PC-3 (cell line): ENCODE results near the gene DENND2C. TPM values are rescaled to one million over a fixed set of nuclear protein-coding genes. Genes with fewer than 3 reads are reported as not detected.

Experiments
- ATAC-seq: fragments of 200-7000 bp; cut with Tn5 transposase; 2 replicates; pipeline ENCODE4 v1.9.1; 2020; ENCODE audit warnings: mild to moderate bottlenecking, moderate library complexity
- BruUV-seq: library from RNA; stranded (reverse); fragments of 400-500 nt; replicated peaks from 2 replicates; lab custom pipeline; 2021; lab: Mats Ljungman, UMichigan
- CTCF ChIA-PET: fragments of 300-600 bp; sonication (Branson Sonifier 250); formaldehyde crosslinking; loops from one replicate; lab custom pipeline; 2022; ENCODE audit warnings: antibody characterized with exemption; lab: Charles Lee
- POLR2A ChIA-PET: fragments of 300-600 bp; sonication (Branson Sonifier 250); formaldehyde crosslinking; loops from one replicate; lab custom pipeline; 2022; ENCODE audit warnings: antibody characterized with exemption; ENCODE audit not compliant: unreplicated experiment; lab: Charles Lee
- DNase-seq: peaks from one replicate; pipeline ENCODE4 v3.0.0-alpha.2; 2015
- H2AFZ ChIP-seq: fragments of 300-600 bp; sonication (generic); 2 replicates; pipeline ENCODE4 v1.6.0; 2016; ENCODE audit warnings: antibody characterized with exemption, low read length
- H3F3A ChIP-seq: fragments of 300-600 bp; sonication (generic); one replicate; pipeline ENCODE4 v1.6.0; 2017; ENCODE audit warnings: antibody characterized with exemption, low read length, control low read depth, mild to moderate bottlenecking; ENCODE audit not compliant: unreplicated experiment
- H3K27ac ChIP-seq: fragments of 300-600 bp; sonication (generic); 2 replicates; pipeline ENCODE4 v1.5.1; 2016; ENCODE audit warnings: mild to moderate bottlenecking, low read length
- H3K27me3 ChIP-seq: fragments of 300-600 bp; sonication (generic); 2 replicates; pipeline ENCODE4 v1.6.1; 2016; ENCODE audit warnings: low read length, mixed read lengths
- H3K36me3 ChIP-seq: fragments of 300-600 bp; sonication (generic); 2 replicates; pipeline ENCODE4 v1.6.1; 2016; ENCODE audit warnings: low read depth, mixed run types, low read length, mixed read lengths
- H3K4me1 ChIP-seq: fragments of 300-600 bp; sonication (generic); 2 replicates; pipeline ENCODE4 v1.5.1; 2016; ENCODE audit warnings: low read length; ENCODE audit not compliant: insufficient read depth
- H3K4me2 ChIP-seq: fragments of 300-600 bp; sonication (generic); 2 replicates; pipeline ENCODE4 v1.6.0; 2016; ENCODE audit warnings: low read length
- H3K4me3 ChIP-seq: fragments of 300-600 bp; sonication (generic); 2 replicates; pipeline ENCODE4 v1.5.1; 2016; ENCODE audit warnings: mild to moderate bottlenecking, low read length, mixed read lengths
- H3K79me2 ChIP-seq: fragments of 300-600 bp; sonication (generic); 2 replicates; pipeline ENCODE4 v1.6.1; 2017; ENCODE audit warnings: low read length, mixed read lengths
- H3K9ac ChIP-seq: fragments of 300-600 bp; sonication (generic); 2 replicates; pipeline ENCODE4 v1.6.0; 2016; ENCODE audit warnings: mild to moderate bottlenecking, low read length
- H3K9me2 ChIP-seq: fragments of 300-600 bp; sonication (generic); replicated peaks from 2 replicates; pipeline ENCODE4 v1.6.1; 2016; ENCODE audit warnings: mixed run types, low read length, mixed read lengths
- H3K9me3 ChIP-seq: fragments of 300-600 bp; sonication (generic); 2 replicates; pipeline ENCODE4 v1.6.1; 2016; ENCODE audit warnings: low read length, mixed read lengths
- H4K20me1 ChIP-seq: fragments of 300-600 bp; sonication (generic); 2 replicates; pipeline ENCODE4 v1.6.1; 2016; ENCODE audit warnings: low read length, mixed read lengths
- EZH2 ChIP-seq: fragments of 300-600 bp; sonication (generic); IDR thresholded peaks from one replicate; pipeline ENCODE4 v1.6.1; 2017; ENCODE audit warnings: antibody characterized with exemption, mild to moderate bottlenecking, low read length; ENCODE audit not compliant: unreplicated experiment
- EZH2phosphoT487 ChIP-seq: fragments of 300-600 bp; sonication (generic); IDR thresholded peaks from 2 replicates; pipeline ENCODE4 v1.6.1; 2018; ENCODE audit warnings: mild to moderate bottlenecking, antibody characterized with exemption, low read length, borderline replicate concordance
- intact Hi-C: fragments of 100-400 bp; cut with micrococcal nuclease; formaldehyde crosslinking; loops from 2 replicates; pipeline ENCODE4 v1.9.0; 2023
- total RNA-seq: library from RNA; depleted of rRNA; stranded (reverse); fragments of >200 nt; gene quantifications from 2 replicates; pipeline ENCODE4 v1.2.3, GENCODE V29; 2014
- TF ChIP-seq, protein P1 (sequence below): fragments of 300-600 bp; sonication (generic); conservative IDR thresholded peaks from 2 replicates; pipeline ENCODE4 v1.5.1; 2017; ENCODE audit warnings: antibody characterized with exemption, low read depth, mild to moderate bottlenecking, low read length

The DENND2C gene
- total RNA-seq, 1 experiment from 2014 or later, result 0.95 TPM

DNA sequence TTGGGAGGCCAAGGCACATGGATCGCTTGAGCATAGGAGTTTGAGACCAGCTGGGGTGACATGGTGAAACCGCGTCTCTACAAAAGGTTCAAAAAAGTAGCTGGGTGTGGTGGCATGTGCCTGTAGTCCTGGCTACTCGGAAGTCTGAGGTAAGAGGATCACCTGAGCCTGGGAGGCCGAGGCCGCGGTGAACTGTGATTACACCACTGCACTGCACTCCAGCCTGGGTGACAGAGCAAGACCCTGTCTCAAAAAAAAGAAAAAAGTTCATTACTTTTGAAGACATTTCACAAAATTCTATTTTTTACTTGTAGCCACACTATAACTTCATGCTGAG lies 2.1 kb upstream of the DENND2C start:
- no peak for TF ChIP-seq EZH2
- TF ChIP-seq, protein P1, sequence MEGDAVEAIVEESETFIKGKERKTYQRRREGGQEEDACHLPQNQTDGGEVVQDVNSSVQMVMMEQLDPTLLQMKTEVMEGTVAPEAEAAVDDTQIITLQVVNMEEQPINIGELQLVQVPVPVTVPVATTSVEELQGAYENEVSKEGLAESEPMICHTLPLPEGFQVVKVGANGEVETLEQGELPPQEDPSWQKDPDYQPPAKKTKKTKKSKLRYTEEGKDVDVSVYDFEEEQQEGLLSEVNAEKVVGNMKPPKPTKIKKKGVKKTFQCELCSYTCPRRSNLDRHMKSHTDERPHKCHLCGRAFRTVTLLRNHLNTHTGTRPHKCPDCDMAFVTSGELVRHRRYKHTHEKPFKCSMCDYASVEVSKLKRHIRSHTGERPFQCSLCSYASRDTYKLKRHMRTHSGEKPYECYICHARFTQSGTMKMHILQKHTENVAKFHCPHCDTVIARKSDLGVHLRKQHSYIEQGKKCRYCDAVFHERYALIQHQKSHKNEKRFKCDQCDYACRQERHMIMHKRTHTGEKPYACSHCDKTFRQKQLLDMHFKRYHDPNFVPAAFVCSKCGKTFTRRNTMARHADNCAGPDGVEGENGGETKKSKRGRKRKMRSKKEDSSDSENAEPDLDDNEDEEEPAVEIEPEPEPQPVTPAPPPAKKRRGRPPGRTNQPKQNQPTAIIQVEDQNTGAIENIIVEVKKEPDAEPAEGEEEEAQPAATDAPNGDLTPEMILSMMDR, result no peak
- no peak for TF ChIP-seq EZH2phosphoT487
- peak overlapping the region; percentile 61 for H2AFZ ChIP-seq
- peaks cover 21% of the 10 kb centered on the region; the same call in 1 of the 2 replicates for H3K27me3 ChIP-seq
- no peaks in the 10 kb centered on the region for H3K36me3 ChIP-seq
- ChIA-PET POLR2A (no interaction called here), CTCF (no interaction called here)
- H4K20me1 ChIP-seq, result no peaks in the 10 kb centered on the region
- no peak for ATAC-seq
- no peak overlapping the region for H3K27ac ChIP-seq
- intact Hi-C loops, result loop anchor here (1.0 to 2.0 kb wide), 3 partner anchors 91 to 693 kb away; partner anchors contain the start of genes BCAS2 and OLFML3
- no peaks in the 10 kb centered on the region for H3F3A ChIP-seq
- no peaks in the 10 kb centered on the region for H3K9me3 ChIP-seq
- no peak for DNase-seq
- no peaks in the 10 kb centered on the region for H3K79me2 ChIP-seq
- no peaks in the 10 kb centered on the region for H3K9me2 ChIP-seq
- no peak overlapping the region for H3K9ac ChIP-seq
- BruUV-seq, result no TSS peak
- H3K4me3 ChIP-seq, result no peak overlapping the region
- peak overlapping the region; percentile 92 for H3K4me2 ChIP-seq
- peaks cover 12% of the 10 kb centered on the region for H3K4me1 ChIP-seq

GRCh38 chr1:114671011-114671938 lies 1.4 kb upstream of the DENND2C start:
- Histone ChIP-seq H3K27me3 (peaks cover 15% of the 10 kb centered on the region; the same call in 1 of the 2 replicates), H3K9ac (peak overlapping the region; percentile 25; the same call in 1 of the 2 replicates), H3K27ac (peak overlapping the region; percentile 34), H2AFZ (peak overlapping the region; percentile 61), H3F3A (no peaks in the 10 kb centered on the region), H3K4me3 (peak overlapping the region; percentile 59), H3K4me1 (peaks cover 12% of the 10 kb centered on the region), H3K36me3 (no peaks in the 10 kb centered on the region), H3K79me2 (no peaks in the 10 kb centered on the region), H3K9me3 (no peaks in the 10 kb centered on the region), H3K4me2 (peak overlapping the region; percentile 92), H3K9me2 (no peaks in the 10 kb centered on the region), H4K20me1 (no peaks in the 10 kb centered on the region)
- TF ChIP-seq EZH2 (no peak), EZH2phosphoT487 (no peak)
- TF ChIP-seq, protein P1, result peak; percentile 68
- DNase-seq (peak; percentile 48), ATAC-seq (no peak)
- CTCF ChIA-PET, result interaction anchor here (0.9 kb wide), 1 partner anchor 324 kb away, joined by 6 read pairs; no protein-coding TSS in a partner anchor
- BruUV-seq, result no TSS peak
- intact Hi-C loops, result loop anchor here (1.0 to 2.0 kb wide), 3 partner anchors 90 to 692 kb away; partner anchors contain the start of genes BCAS2 and OLFML3
- POLR2A ChIA-PET, result no interaction called here
